Upper lobe of right lung (tissue), 1 donor: ENCODE measurements around the gene LSM2. TPM values are rescaled to one million over a fixed set of nuclear protein-coding genes. Genes with fewer than 3 reads are reported as not detected.

Source experiments
- ATAC-seq: fragments of 200-7000 bp; cut with Tn5 transposase; one replicate; pipeline ENCODE4 v1.9.1; 2020; ENCODE audit warnings: mild to moderate bottlenecking, moderate library complexity
- DNase-seq: peaks from one replicate; pipeline ENCODE4 v3.0.0-alpha.2; 2020
- H3K27ac ChIP-seq: fragments of 200-600 bp; one replicate; pipeline ENCODE4 v1.8.0; 2022
- H3K27me3 ChIP-seq: fragments of 200-600 bp; one replicate; pipeline ENCODE4 v1.8.0; 2022; ENCODE audit warnings: mild to moderate bottlenecking
- H3K36me3 ChIP-seq: fragments of 200-600 bp; one replicate; pipeline ENCODE4 v1.8.0; 2022
- H3K4me1 ChIP-seq: fragments of 200-600 bp; one replicate; pipeline ENCODE4 v1.8.0; 2022
- H3K4me3 ChIP-seq: fragments of 200-600 bp; one replicate; pipeline ENCODE4 v1.8.0; 2022; ENCODE audit warnings: mild to moderate bottlenecking
- H3K9me3 ChIP-seq: fragments of 200-600 bp; one replicate; pipeline ENCODE4 v1.8.0; 2022
- intact Hi-C: fragments of 100-400 bp; cut with DNase I; formaldehyde crosslinking; loops from one replicate; pipeline ENCODE4 v1.11.0; 2022
- total RNA-seq: library from RNA; stranded (reverse); fragmentation: NEBNext Ultra II Directional; extraction: Animal tissue kit (Norgen Biotek cat#: 25700); gene quantifications from one replicate; pipeline ENCODE4 v1.2.1, GENCODE V29; 2021
- TF ChIP-seq, protein P1 (sequence below): fragments of 200-600 bp; IDR thresholded peaks from one replicate; pipeline ENCODE4 v1.8.0; 2022; ENCODE audit warnings: antibody characterized with exemption
- donor health status: DM: no; HTN: yes; CAD: no; lungs with severe emphysema.

The LSM2 gene
- total RNA-seq, 1 donor from 2014 or later, result 30.8 TPM

DNA sequence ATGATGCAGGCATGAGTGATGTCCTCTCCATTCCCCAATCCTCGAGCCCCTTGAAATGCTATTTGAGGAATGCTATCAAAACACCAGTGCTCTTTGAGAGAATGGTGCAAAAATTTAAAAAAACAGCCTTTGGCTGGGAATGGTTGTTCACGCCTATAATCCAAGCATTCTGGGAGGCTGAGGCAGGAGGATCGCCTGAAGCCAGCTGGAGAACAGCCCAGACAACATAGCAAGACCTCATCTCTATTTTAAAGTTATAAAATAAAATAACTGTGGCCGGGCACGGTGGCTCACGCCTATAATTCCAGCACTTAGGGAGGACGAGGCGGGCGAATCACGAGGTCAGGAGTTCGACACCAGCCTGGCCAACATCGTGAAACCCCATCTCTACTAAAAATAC, 7.0 kb downstream of the LSM2 start:
- intact Hi-C loops, result no loop called here
- no peak for ATAC-seq

DNA sequence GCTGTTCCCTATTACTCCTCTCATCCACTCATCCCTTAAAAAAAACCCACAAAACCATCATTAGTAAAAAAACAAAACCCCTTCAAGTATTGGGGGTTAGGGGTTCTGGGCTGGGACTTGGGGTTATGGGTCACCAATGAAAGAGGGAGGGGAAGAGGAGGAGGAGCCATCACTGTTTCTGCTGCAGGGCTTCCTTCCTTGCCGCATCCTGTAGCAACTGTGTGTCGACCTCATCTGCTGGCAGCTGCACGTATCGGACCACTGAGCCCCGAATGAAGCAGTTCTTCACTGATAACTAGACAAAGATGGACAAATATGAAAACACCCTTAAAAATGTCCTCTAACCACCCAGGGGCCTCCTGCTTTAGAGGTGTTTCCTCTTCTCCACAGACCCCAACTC, 9.2 kb downstream of the LSM2 start:
- no peak for DNase-seq
- no peak overlapping the region for H3K27ac ChIP-seq
- ATAC-seq, result no peak
- peaks cover 12% of the 10 kb centered on the region for H3K4me1 ChIP-seq
- H3K9me3 ChIP-seq, result no peaks in the 10 kb centered on the region
- TF ChIP-seq, protein P1, sequence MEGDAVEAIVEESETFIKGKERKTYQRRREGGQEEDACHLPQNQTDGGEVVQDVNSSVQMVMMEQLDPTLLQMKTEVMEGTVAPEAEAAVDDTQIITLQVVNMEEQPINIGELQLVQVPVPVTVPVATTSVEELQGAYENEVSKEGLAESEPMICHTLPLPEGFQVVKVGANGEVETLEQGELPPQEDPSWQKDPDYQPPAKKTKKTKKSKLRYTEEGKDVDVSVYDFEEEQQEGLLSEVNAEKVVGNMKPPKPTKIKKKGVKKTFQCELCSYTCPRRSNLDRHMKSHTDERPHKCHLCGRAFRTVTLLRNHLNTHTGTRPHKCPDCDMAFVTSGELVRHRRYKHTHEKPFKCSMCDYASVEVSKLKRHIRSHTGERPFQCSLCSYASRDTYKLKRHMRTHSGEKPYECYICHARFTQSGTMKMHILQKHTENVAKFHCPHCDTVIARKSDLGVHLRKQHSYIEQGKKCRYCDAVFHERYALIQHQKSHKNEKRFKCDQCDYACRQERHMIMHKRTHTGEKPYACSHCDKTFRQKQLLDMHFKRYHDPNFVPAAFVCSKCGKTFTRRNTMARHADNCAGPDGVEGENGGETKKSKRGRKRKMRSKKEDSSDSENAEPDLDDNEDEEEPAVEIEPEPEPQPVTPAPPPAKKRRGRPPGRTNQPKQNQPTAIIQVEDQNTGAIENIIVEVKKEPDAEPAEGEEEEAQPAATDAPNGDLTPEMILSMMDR, result no peak
- no peak overlapping the region for H3K4me3 ChIP-seq
- intact Hi-C loops, result no loop called here
- H3K36me3 ChIP-seq, result peaks cover 19% of the 10 kb centered on the region
- no peaks in the 10 kb centered on the region for H3K27me3 ChIP-seq

More for the DNA sequence above, 7.0 kb downstream of the LSM2 start:
- H3K27me3 ChIP-seq, result no peaks in the 10 kb centered on the region
- H3K9me3 ChIP-seq, result no peaks in the 10 kb centered on the region
- no peak for DNase-seq
- TF ChIP-seq, protein P1, result no peak
- H3K36me3 ChIP-seq, result peaks cover 22% of the 10 kb centered on the region
- peaks cover 8% of the 10 kb centered on the region for H3K4me1 ChIP-seq
- no peak overlapping the region for H3K27ac ChIP-seq
- H3K4me3 ChIP-seq, result no peak overlapping the region

DNA sequence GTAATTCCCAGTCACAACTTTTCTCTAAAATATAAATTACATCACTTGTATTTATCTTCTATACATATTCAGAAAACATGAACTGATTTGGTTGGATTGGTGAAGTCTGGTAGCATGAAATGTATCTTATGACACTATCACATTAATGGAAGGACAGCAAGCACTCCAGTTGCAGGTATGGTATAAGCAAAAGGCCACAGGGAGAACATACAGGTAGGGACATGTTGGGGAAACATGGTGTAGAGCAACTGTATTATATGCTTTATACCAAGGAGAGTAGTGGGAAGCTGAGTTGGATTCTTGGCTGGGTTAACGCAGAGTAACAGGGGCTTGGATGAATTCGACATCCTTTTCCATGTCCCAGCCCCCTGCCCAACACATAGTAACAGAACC, 9.8 kb downstream of the LSM2 start:
- Histone ChIP-seq H3K27me3 (no peaks in the 10 kb centered on the region), H3K27ac (no peak overlapping the region), H3K9me3 (no peaks in the 10 kb centered on the region), H3K36me3 (peaks cover 17% of the 10 kb centered on the region), H3K4me1 (peaks cover 12% of the 10 kb centered on the region), H3K4me3 (no peak overlapping the region)
- ATAC-seq (no peak), DNase-seq (no peak)
- intact Hi-C loops, result no loop called here
- TF ChIP-seq, protein P1, result no peak

DNA sequence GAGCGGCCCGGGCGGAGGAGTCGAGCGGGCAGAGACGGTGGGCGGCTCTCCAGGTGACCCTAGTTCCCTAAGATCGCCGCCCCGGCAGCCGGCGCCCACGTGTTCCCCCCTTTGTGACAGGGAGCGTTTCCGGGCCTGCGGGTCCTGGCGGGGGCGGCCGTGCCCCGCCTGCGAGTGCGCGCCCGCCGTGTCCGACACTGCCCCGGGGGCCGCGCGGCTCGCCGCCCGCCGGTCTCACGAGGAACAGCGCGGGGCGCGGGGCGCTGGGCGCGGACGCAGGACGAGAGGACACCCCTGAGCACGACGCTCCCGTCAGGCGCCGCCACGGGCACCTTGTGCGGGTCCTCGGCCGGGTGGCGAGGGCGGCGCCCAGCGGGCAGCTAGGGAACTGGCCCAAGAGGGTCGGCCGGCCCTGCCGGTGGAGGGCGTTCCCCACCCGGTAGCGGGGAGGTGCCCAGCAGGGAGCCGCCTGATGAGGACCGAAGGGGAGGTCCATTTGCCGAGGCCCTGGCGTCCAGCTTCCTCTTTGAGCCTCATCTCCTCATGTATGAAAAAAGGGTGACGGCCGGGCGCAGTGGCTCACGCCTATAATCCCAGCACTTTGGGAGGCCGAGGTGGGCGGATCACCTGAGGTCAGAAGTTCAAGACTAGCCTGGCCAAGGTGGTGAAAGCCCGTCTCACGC, 11.0 kb downstream of the LSM2 start, which contains the start of gene VARS1:
VARS1 (minus strand) TSS at position 137 of the 683 bp plus-strand sequence. CDS start 535 bp downstream, outside the sequence.
- Histone ChIP-seq H3K27ac (peak within 1 kb of the TSS; percentile 93), H3K36me3 (peaks cover 11% of the 10 kb centered on the region), H3K4me3 (peak within 1 kb of the TSS; percentile 96), H3K27me3 (no peaks in the 10 kb centered on the region), H3K9me3 (no peaks in the 10 kb centered on the region), H3K4me1 (peaks cover 17% of the 10 kb centered on the region)
- ATAC-seq, result peak; percentile 99
- DNase-seq, result peak; percentile 98
- intact Hi-C loops, result no loop called here
- TF ChIP-seq, protein P1, result peak; percentile 80

DNA sequence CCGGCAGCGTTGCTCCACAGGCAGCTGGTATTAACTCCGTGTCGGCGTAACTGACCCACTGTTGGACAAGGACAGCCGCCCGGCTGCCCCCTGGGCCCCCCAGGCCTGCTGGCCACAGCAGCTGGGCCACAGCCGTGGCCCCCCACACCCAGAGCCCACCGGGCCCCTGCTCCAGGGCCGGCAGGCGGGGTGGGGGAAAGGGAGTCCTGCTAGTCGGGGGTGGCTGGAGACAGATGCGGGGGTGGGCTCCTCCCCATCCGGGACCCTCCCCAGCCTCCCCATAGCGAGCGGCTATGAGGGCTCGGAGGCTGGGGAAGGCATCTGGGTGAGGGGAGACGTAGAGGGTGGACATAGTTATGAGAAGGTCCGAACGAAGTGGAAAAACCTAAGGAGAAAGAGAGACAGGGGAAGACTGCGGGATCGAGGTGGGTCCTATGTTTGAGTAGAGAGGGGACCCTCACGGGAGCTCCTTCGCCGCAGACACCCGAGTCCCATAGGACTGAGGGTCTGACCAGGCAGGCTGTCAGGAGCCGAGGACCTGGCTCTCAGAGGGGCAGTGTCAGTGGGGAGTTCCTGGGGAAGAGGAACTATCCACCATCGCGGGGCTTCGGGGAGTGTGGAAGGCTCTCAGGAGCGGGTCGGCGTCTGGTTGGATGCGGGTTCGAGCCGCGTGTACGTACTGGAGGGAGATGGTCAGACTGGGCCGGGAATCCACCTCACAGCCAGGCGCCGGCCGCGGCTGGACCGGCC, 11.7 kb downstream of the LSM2 start:
- H3K9me3 ChIP-seq, result no peaks in the 10 kb centered on the region
- peaks cover 17% of the 10 kb centered on the region for H3K36me3 ChIP-seq
- TF ChIP-seq, protein P1, result no peak
- peaks cover 18% of the 10 kb centered on the region for H3K4me1 ChIP-seq
- no peaks in the 10 kb centered on the region for H3K27me3 ChIP-seq
- no peak for DNase-seq
- intact Hi-C loops, result no loop called here
- peak overlapping the region; percentile 96 for H3K4me3 ChIP-seq
- ATAC-seq, result peak; percentile 42
- peak overlapping the region; percentile 93 for H3K27ac ChIP-seq
